ENCODE data around the gene DOCK6.

Gene DOCK6

DNA sequence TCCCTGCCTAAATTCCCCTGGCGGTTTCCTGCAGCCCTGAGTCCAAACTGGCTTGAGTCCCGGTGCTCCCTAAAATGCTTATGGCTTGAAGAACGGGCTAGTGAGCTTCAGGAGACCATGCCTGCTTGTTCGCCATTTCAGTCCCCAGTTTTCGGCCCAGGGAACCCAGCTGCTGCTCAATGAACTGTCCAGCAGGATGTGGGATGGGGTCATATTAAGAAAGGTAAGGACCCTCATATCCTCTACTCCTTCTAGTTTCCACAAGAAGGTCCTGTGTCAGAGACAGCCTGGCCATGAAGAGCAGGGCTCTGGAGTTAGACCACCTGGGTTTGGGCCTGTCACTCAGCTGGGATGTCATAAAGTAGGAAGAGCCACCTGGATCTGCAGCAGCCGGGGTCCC lies 89.7 kb downstream of the DOCK6 start:
- no peaks in the 10 kb centered on the region for H3K4me1 ChIP-seq (ENCODE audit: control insufficient read depth, low read depth, low read length)
- no peak overlapping the region for H4K8ac ChIP-seq (ENCODE audit: low read depth, low read length)
- H2BK120ac ChIP-seq (ENCODE audit: low read depth, low read length), result no peak overlapping the region
- H3K4me2 ChIP-seq (ENCODE audit: low read length), result no peak overlapping the region
- no peak overlapping the region for H2BK15ac ChIP-seq (replicated peaks; ENCODE audit: low read depth)
- H3K9ac ChIP-seq (ENCODE audit: low read length), result no peak overlapping the region
- no peak overlapping the region for H3K4me3 ChIP-seq (ENCODE audit: low read length)
- H2BK5ac ChIP-seq (ENCODE audit: low read length), result no peak overlapping the region
- H3K27ac ChIP-seq (ENCODE audit: low read depth, low read length), result no peak overlapping the region
- no peaks in the 10 kb centered on the region for H3K79me2 ChIP-seq (ENCODE audit: control insufficient read depth, insufficient read depth, low read length)
- no peak overlapping the region for H4K5ac ChIP-seq (ENCODE audit: low read length)
- H3K27me3 ChIP-seq (ENCODE audit: insufficient read depth, low read length, poor library complexity), result no peaks in the 10 kb centered on the region
- no peak overlapping the region for H2AK5ac ChIP-seq (ENCODE audit: low read length)
- no peak for DNase-seq
- H3K18ac ChIP-seq (ENCODE audit: low read length), result no peak overlapping the region
- WGBS (ENCODE audit: extremely low coverage, insufficient coverage, low lambda C conversion rate), result no CpG with 5 or more reads among the region's 6 CpGs
- H3K56ac ChIP-seq (ENCODE audit: low read length), result no peak overlapping the region
- H3K36me3 ChIP-seq (ENCODE audit: control insufficient read depth, insufficient read depth, low read length), result peaks cover 8% of the 10 kb centered on the region
- H3K4ac ChIP-seq (ENCODE audit: low read depth, low read length), result no peak overlapping the region
- no peaks in the 10 kb centered on the region for H3K79me1 ChIP-seq (ENCODE audit: low read length)
- no peak overlapping the region for H3K23ac ChIP-seq (ENCODE audit: low read length)

DNA sequence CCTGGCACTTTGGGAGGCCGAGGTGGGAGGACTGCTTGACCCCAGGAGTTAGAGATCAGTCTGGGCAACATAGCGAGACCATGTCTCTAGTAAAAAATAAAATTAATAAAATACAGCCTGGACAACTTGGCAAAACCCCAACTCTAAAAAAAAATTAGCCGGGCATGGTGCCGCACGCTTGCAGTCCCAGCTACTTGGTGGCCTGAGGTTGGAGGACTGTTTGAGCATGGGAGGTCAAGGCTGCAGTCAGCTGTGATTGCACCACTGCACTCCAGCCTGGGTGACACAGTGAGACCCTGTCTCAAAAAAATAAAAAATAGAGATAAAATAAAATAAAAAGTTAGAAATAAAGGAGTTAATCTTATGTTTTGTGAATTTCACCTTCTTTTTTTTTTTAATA lies 91.2 kb downstream of the DOCK6 start:
- Histone ChIP-seq H3K4ac (ENCODE audit: low read depth, low read length) (no peak overlapping the region), H3K36me3 (ENCODE audit: control insufficient read depth, insufficient read depth, low read length) (peaks cover 6% of the 10 kb centered on the region), H3K79me2 (ENCODE audit: control insufficient read depth, insufficient read depth, low read length) (no peaks in the 10 kb centered on the region), H3K9ac (ENCODE audit: low read length) (no peak overlapping the region), H2BK120ac (ENCODE audit: low read depth, low read length) (no peak overlapping the region), H2BK15ac (replicated peaks; ENCODE audit: low read depth) (no peak overlapping the region), H3K79me1 (ENCODE audit: low read length) (no peaks in the 10 kb centered on the region), H4K8ac (ENCODE audit: low read depth, low read length) (no peak overlapping the region), H3K18ac (ENCODE audit: low read length) (no peak overlapping the region), H3K4me3 (ENCODE audit: low read length) (no peak overlapping the region), H3K23ac (ENCODE audit: low read length) (no peak overlapping the region), H2AK5ac (ENCODE audit: low read length) (no peak overlapping the region), H4K5ac (ENCODE audit: low read length) (no peak overlapping the region), H3K27ac (ENCODE audit: low read depth, low read length) (no peak overlapping the region), H3K4me1 (ENCODE audit: control insufficient read depth, low read depth, low read length) (no peaks in the 10 kb centered on the region), H3K56ac (ENCODE audit: low read length) (no peak overlapping the region), H3K27me3 (ENCODE audit: insufficient read depth, low read length, poor library complexity) (no peaks in the 10 kb centered on the region), H3K4me2 (ENCODE audit: low read length) (no peak overlapping the region), H2BK5ac (ENCODE audit: low read length) (no peak overlapping the region)
- no CpG with 5 or more reads among the region's 5 CpGs for WGBS (ENCODE audit: extremely low coverage, insufficient coverage, low lambda C conversion rate)
- no peak for DNase-seq

DNA sequence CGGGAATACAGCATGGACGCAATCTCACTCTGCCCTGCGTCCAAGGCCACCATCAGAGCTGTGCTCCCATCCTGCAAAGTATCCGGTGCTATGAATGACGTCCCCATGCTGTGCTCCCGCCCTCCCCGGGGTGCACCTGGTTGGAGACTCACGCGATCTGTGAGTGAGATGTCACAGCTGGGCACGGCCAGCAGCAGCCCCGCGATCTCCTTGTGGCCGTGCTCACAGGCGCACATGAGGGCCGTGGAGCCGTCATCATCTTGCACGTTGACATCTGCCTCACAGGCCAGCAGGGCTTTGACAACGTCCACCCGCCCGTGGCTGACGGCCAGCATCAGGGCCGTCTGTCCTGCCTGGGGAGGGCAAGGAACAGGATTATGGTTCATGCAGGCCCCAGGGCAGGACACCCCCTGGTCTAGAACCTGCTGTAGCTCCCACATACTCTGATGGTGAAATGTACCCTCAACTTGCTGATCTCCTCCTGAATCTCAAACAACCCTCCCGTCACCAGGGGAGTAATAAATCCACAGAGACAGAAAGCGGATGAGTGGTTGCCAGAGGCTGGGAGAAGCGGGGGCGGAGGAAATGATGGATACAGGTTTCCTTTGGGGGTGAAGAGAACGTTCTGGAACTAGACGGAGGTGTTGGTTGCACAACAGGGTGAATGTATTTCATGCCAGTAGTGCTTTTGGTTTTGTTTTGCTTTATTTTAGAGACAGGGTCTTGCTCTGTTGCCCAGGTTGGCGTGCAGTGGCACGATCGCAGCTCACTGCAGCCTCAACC lies 92.2 kb downstream of the DOCK6 start:
- Histone ChIP-seq H2BK15ac (replicated peaks; ENCODE audit: low read depth) (no peak overlapping the region), H3K27ac (ENCODE audit: low read depth, low read length) (no peak overlapping the region), H3K56ac (ENCODE audit: low read length) (no peak overlapping the region), H2BK5ac (ENCODE audit: low read length) (no peak overlapping the region), H2AK5ac (ENCODE audit: low read length) (no peak overlapping the region), H3K9ac (ENCODE audit: low read length) (no peak overlapping the region), H3K23ac (ENCODE audit: low read length) (no peak overlapping the region), H3K4me1 (ENCODE audit: control insufficient read depth, low read depth, low read length) (no peaks in the 10 kb centered on the region), H3K4me3 (ENCODE audit: low read length) (no peak overlapping the region), H2BK120ac (ENCODE audit: low read depth, low read length) (no peak overlapping the region), H3K4me2 (ENCODE audit: low read length) (no peak overlapping the region), H3K18ac (ENCODE audit: low read length) (no peak overlapping the region), H3K27me3 (ENCODE audit: insufficient read depth, low read length, poor library complexity) (no peaks in the 10 kb centered on the region), H4K8ac (ENCODE audit: low read depth, low read length) (no peak overlapping the region), H4K5ac (ENCODE audit: low read length) (no peak overlapping the region), H3K79me2 (ENCODE audit: control insufficient read depth, insufficient read depth, low read length) (no peaks in the 10 kb centered on the region), H3K4ac (ENCODE audit: low read depth, low read length) (no peak overlapping the region), H3K36me3 (ENCODE audit: control insufficient read depth, insufficient read depth, low read length) (peaks cover 6% of the 10 kb centered on the region), H3K79me1 (ENCODE audit: low read length) (no peaks in the 10 kb centered on the region)
- WGBS (ENCODE audit: extremely low coverage, insufficient coverage, low lambda C conversion rate), result no CpG with 5 or more reads among the region's 31 CpGs
- DNase-seq, result no peak

DNA sequence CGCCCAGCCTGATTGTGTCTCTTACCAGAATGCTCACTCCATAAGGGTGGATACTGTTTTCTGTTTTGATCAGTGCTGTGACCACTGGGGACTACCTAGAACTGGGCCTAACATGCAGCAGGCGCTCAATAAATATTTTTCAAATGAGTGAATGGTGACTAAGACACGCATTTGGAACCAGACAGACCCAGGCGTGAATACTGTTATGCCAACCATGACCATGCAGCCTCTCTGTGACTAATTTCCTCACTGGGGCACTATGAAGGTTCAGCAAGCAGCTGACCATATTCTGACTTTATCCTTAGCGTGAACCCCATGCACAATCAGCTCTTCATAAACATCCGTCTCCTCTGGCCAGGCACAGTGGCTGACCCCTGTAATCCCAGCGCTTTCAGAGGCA lies 93.8 kb downstream of the DOCK6 start:
- Histone ChIP-seq H3K23ac (ENCODE audit: low read length) (no peak overlapping the region), H3K4ac (ENCODE audit: low read depth, low read length) (no peak overlapping the region), H2BK120ac (ENCODE audit: low read depth, low read length) (no peak overlapping the region), H2AK5ac (ENCODE audit: low read length) (no peak overlapping the region), H3K79me2 (ENCODE audit: control insufficient read depth, insufficient read depth, low read length) (no peaks in the 10 kb centered on the region), H4K8ac (ENCODE audit: low read depth, low read length) (no peak overlapping the region), H3K4me2 (ENCODE audit: low read length) (no peak overlapping the region), H3K4me3 (ENCODE audit: low read length) (no peak overlapping the region), H3K4me1 (ENCODE audit: control insufficient read depth, low read depth, low read length) (no peaks in the 10 kb centered on the region), H3K9ac (ENCODE audit: low read length) (no peak overlapping the region), H3K36me3 (ENCODE audit: control insufficient read depth, insufficient read depth, low read length) (peaks cover 7% of the 10 kb centered on the region), H3K27me3 (ENCODE audit: insufficient read depth, low read length, poor library complexity) (no peaks in the 10 kb centered on the region), H3K18ac (ENCODE audit: low read length) (no peak overlapping the region), H2BK15ac (replicated peaks; ENCODE audit: low read depth) (no peak overlapping the region), H3K27ac (ENCODE audit: low read depth, low read length) (no peak overlapping the region), H3K79me1 (ENCODE audit: low read length) (no peaks in the 10 kb centered on the region), H4K5ac (ENCODE audit: low read length) (no peak overlapping the region), H2BK5ac (ENCODE audit: low read length) (no peak overlapping the region), H3K56ac (ENCODE audit: low read length) (no peak overlapping the region)
- DNase-seq, result no peak
- WGBS (ENCODE audit: extremely low coverage, insufficient coverage, low lambda C conversion rate), result no CpG with 5 or more reads among the region's 7 CpGs

DNA sequence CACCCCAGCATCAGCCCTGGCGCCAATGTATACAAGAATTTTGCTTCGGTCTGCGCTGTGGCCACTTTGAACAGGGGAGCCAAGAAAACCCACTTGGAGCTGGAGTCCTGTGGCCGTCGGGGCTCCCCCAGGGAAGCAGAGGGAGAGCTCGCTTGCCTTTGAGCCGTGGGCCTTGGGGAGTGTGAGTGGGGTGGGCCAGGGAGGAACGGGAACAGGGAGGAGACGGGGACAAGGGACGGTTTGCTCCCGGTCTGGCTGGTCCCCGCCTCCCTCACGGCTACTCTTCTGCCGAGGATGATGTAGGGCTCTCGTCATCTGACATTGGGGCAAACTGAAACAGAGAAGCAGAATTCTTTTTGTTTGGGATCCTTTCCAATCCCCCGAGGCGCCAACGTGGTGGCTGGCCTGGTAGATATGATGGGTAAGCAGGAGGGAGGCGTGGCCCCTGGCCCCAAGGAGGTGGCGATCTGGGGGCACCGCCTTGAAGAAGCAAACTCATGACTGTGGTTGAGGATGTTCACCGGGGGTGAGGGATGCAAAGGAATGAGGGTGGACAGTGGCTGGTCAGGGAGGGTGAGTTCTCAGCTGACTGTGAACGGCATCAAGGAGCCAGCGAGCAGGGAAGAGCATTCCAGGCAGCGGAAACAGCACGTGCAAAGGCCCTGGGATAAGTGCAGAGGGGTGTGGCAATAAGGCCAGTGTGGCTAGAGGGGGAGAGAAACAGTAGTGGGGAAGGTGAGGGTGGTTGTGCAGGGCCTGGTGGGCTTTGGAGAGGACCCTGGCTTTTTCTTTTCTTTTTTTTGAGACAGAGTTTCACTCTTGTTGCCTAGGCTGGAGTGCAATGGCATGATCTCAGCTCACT lies 95.8 kb downstream of the DOCK6 start:
- H2BK15ac ChIP-seq (replicated peaks; ENCODE audit: low read depth), result no peak overlapping the region
- no peak overlapping the region for H2BK5ac ChIP-seq (ENCODE audit: low read length)
- H3K27me3 ChIP-seq (ENCODE audit: insufficient read depth, low read length, poor library complexity), result no peaks in the 10 kb centered on the region
- H3K56ac ChIP-seq (ENCODE audit: low read length), result no peak overlapping the region
- no peak overlapping the region for H3K9ac ChIP-seq (ENCODE audit: low read length)
- no peak overlapping the region for H3K4me2 ChIP-seq (ENCODE audit: low read length)
- no peaks in the 10 kb centered on the region for H3K4me1 ChIP-seq (ENCODE audit: control insufficient read depth, low read depth, low read length)
- H3K79me2 ChIP-seq (ENCODE audit: control insufficient read depth, insufficient read depth, low read length), result no peaks in the 10 kb centered on the region
- WGBS (ENCODE audit: extremely low coverage, insufficient coverage, low lambda C conversion rate), result no CpG with 5 or more reads among the region's 26 CpGs
- no peak overlapping the region for H3K4me3 ChIP-seq (ENCODE audit: low read length)
- no peak overlapping the region for H2BK120ac ChIP-seq (ENCODE audit: low read depth, low read length)
- no peak overlapping the region for H4K5ac ChIP-seq (ENCODE audit: low read length)
- no peak overlapping the region for H3K18ac ChIP-seq (ENCODE audit: low read length)
- H3K23ac ChIP-seq (ENCODE audit: low read length), result no peak overlapping the region
- H3K27ac ChIP-seq (ENCODE audit: low read depth, low read length), result no peak overlapping the region
- no peak overlapping the region for H4K8ac ChIP-seq (ENCODE audit: low read depth, low read length)
- H3K36me3 ChIP-seq (ENCODE audit: control insufficient read depth, insufficient read depth, low read length), result peaks cover 4% of the 10 kb centered on the region
- no peak for DNase-seq
- no peak overlapping the region for H3K4ac ChIP-seq (ENCODE audit: low read depth, low read length)
- H3K79me1 ChIP-seq (ENCODE audit: low read length), result no peaks in the 10 kb centered on the region
- no peak overlapping the region for H2AK5ac ChIP-seq (ENCODE audit: low read length)

Measured in mesendoderm (in vitro differentiated cells).